ENCODE measurements around the gene UBE2C.

UBE2C gene

DNA sequence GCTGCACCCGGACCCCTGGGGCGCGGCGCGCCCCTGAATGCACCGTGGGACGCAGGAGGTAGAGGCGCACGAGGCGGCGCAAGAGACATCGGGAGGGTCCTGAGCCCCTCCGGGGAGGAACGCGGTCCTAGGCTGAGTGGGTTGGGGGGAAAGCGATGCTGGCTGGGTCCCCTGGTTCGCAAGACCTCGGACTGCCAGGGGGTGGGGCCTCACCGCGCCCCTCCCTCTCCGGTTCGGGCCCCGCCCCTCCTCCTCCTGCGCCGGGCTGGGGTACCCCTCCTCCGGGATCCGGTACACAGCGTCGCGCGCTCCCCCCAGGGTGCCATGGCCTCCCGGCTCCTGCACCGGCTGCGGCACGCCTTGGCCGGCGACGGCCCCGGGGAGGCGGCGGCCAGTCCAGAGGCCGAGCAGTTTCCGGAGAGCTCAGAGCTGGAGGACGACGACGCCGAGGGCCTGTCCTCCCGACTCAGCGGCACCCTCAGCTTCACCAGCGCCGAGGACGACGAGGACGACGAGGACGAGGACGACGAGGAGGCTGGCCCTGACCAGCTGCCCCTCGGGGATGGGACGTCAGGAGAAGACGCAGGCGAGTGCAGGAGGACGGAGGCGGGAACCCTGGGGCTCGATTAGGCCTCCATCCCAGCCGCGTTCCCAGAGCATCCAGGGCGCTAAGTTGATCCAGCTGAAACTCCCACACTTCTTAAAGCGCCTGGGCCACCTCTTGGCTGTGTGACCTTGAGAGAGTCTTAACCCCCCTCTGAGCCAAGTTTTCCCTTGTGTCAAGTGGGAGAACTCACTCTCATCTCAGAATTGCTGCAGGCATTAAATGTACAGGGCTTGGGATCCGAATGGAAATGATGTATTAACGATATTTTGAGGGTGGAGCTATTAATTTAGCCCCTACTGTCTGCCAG is 21.7 kb downstream of the UBE2C start:
- no peak for DNase-seq

DNA sequence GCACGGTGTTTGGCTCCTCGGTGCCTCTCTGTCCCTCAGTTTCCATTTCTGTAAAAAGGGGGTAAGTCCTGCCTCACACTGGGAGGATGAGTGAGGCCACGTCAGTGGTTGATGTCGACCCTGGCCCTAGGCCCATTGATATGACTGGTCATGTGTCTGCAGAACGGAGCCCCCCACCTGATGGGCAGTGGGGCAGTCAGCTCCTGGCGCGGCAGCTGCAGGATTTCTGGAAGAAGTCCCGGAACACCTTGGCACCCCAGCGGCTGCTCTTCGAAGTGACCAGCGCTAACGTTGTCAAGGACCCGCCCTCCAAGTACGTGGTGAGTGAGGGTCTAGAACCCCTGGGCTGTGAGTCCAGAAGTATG is 22.3 kb downstream of the UBE2C start:
- no peak for DNase-seq

GRCh38 chr20:45835329-45835765 is 22.9 kb downstream of the UBE2C start:
- DNase-seq = no peak

- DNase-seq = no peak
Measured at GRCh38 chr20:45835825-45836224, 23.4 kb downstream of the UBE2C start.

GRCh38 chr20:45836841-45837240 is 24.4 kb downstream of the UBE2C start:
- DNase-seq = no peak

DNA sequence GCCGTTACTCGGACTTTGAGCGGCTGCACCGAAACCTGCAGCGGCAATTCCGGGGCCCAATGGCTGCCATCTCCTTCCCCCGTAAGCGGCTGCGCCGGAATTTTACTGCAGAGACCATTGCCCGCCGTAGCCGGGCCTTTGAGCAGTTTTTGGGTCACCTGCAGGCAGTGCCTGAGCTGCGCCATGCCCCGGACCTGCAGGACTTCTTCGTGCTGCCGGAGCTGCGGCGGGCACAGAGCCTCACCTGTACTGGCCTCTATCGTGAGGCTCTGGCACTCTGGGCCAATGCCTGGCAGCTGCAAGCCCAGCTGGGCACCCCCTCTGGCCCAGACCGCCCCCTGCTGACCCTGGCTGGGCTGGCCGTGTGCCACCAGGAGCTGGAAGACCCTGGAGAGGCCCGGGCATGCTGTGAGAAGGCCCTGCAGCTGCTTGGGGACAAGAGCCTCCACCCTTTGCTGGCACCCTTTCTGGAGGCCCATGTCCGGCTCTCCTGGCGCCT is 28.3 kb downstream of the UBE2C start:
- DNase-seq = no peak

DNA sequence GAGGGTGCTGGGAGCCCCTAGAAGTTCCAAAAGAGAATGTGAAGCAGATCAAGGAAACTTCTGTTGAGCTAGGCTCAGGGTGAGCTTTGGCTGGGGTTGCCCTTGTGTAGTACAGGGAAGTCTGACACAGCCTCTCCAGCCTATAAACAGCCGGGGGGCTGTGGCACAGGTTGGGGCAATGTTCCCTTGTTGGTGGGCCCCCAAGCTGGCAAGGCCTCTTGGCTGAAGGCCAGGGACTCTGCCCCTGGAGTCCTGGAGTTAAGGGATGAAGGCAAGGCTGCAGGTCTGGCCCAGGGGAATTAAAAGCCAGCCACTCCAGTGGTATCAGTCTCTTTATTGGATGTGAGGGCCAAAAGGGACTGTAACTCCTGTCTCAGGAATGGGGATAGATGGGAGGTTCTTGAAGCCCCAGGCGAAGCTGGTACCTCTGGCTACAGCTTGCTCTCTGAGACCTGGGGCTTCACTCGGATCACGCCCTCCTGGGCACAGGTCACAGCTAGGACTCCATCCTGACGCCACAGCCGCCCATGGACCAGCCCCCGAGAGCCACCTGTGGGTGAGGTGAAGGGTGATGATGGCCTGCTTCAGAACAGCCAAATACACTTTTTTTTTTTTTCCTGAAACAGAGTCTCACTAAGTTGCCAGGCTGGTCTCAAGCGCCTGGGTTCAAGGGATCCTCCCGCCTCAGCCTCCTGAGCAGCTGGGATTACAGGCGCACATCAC is 29.1 kb downstream of the UBE2C start:
- no peak for DNase-seq

- DNase-seq = no peak
Measured at GRCh38 chr20:45842169-45842812, 29.8 kb downstream of the UBE2C start.

DNA sequence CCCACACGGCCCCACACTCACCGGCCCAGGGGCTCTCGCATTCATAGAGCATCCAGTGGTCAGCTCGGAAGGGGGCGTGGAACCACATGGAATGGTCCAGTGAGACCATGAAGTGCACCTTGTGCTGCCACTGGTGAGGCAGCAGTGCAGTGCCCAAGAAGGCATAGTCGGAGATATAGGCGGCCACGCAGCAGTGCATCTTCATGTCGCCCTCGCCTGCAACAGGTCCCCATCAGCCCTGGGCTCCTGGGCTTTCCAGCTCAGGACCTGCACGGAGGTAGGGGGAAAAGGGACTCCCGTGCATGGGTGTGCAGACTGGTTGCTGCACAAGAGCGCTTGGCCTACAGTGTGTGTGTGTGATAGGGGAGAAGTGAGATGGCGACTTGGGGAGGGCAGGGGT is 31.1 kb downstream of the UBE2C start:
- no peak for DNase-seq

- no peak for DNase-seq
Measured at GRCh38 chr20:45845452-45845851, 33.0 kb downstream of the UBE2C start.

- no peak for DNase-seq
Measured at GRCh38 chr20:45848421-45848820, 36.0 kb downstream of the UBE2C start.

DNA sequence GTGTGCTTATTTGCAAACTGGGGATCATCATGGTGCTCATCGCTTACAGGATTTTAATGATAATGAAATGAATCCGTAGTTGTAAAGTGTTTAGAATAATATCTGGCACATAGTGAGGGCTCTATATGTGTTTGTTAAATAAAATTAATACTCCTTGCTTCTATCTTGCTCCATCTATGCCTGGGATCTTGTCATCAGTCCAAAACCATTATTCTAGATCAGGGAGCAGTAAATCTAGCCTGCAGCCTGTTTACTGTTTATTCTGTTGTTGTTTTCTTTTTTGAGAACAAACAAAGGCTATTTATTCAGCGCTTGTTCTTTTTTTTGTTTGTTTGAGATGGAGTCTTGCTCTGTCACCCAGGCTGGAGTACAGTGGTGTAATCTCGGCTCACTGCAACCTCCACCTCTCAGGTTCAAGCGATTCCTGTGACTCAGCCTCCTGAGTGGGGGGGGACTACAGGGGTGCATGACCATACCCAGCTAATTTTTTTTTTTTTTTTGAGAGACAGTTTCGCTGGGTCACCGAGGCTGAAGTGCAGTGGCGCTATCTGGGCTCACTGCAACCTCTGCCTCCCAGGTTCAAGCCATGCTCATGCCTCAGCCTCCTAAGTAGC is 36.6 kb downstream of the UBE2C start:
- no peak for DNase-seq

- no peak for DNase-seq
Measured at GRCh38 chr20:45850238-45850637, 37.8 kb downstream of the UBE2C start.

DNA sequence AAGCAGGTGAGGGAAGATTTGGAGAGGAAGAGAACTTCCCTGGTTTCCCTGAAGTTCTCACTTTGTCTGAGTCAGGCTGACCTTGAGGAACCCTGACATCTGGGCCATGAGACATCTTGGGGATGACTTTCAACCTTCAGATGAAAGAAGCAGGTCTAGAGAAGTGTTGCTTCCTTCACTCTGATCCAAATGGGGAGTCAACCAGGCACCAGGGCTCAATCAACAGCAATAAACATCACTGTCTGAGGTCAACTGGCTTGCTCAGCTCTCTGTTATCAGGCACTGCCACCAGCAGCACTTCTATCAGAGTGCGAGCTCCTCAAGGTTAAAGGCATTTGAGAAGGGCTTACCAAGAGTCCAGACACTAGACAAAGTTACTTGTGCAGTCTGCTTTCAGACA is 38.5 kb downstream of the UBE2C start:
- no peak for DNase-seq

DNA sequence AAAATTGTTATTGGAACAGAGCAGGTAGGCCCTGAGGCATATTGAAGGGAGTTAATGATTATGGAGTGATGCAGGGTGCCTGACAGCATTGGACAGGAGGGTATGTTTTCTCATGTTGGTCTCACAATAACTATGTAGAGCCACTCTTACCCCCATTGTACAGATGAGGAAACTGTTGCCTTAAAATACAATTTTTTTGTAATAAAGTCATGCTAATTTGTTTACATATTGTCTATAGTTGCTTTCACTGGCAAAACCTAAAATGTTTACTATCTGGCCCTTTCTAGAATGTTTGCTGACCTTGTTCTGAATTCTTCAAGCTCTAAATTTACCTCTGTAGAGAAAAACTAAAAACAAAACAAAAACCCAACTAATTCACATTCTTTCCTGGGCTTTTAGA is 39.1 kb downstream of the UBE2C start:
- no peak for DNase-seq

GRCh38 chr20:45852326-45852725 is 39.9 kb downstream of the UBE2C start:
- no peak for DNase-seq

DNA sequence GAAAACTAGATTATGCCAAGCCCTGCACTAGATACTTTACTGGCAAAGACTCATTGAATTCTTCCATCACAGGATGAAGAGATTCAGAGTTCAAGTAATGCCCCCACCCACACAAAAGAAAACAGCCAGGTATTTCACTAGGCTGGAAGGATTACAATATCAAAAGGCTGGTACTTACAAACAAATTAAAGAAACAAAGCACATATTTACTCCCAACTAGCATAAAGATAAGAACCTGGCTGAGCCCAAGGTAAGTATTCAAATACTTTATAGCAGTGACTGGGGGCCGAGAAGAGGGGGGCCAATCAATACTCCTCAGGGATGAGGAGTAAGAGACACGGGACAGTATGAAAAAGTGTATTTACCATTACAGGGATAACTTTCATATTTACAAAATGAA is 41.0 kb downstream of the UBE2C start:
- no peak for DNase-seq

GRCh38 chr20:45857114-45857881 is 44.9 kb downstream of the UBE2C start, which contains the start of the genes ACOT8 and ZSWIM3:
ACOT8 (minus strand) TSS chr20:45857392; CDS start chr20:45857315, 77 bp downstream.
ZSWIM3 (plus strand) TSS chr20:45857614; CDS start chr20:45857826, 212 bp downstream.
- peak; percentile 99 for DNase-seq

DNA sequence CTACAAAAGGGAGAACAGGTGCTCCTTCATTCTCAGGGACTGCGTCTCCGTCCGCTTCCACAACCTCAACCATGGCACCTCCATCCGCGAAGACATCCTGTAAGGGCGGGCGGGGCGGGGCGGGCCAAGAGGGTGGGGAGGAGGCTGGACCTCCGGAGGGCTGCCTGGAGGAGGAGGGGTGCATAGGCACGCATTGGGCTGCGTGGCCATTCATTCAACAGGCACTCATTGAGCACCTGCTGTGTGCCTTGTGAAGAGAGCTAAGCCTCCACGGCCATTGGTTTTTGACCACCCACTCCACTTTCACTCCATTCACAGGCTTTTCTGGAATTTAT is 45.4 kb downstream of the UBE2C start:
- DNase-seq = no peak

DNA sequence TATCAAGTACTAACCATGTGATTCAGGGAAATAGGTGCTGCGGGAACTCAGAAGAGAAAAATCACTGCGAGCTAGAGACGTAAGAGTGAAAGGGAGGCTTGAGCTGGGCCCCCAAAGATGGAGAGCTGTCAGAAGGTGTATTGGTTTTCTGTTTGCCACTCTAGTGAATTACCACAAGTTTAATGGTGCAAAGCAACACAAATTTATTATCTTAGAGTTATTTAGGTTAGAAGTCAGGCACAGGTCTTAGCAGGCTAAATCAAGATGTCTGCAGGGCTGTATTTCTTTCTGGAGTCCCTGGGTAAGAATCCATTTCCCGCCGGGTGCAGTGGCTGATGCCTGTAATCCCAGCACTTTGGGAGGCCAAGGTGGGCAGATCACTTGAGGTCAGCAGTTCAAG is 47.5 kb downstream of the UBE2C start:
- DNase-seq = no peak

- no peak for DNase-seq
Measured at GRCh38 chr20:45860560-45861220, 48.2 kb downstream of the UBE2C start.

All from NCI-H1436 treated with DMSO at 0.1 percent for 48 hours (cell line).